Fibroblast of pulmonary artery (primary cell): Measurements from ENCODE around the gene PUDP.
"Not testable (repeated sequence)": the region's sequence is repeated elsewhere in the genome, so short reads cannot be mapped to it uniquely, and the experiment has no call there.

ENCODE experiments used
- DNase-seq: peaks from one replicate; pipeline ENCODE4 v3.0.0-alpha.2; 2010; ENCODE audit warnings: low read depth
- H3K4me3 ChIP-seq: replicated peaks from 2 replicates; pipeline ENCODE4 v1.5.1; 2011; ENCODE audit warnings: low read depth, mild to moderate bottlenecking, control low read depth, low read length, moderate library complexity
- TF ChIP-seq, protein P1 (sequence below): IDR thresholded peaks from 2 replicates; pipeline ENCODE4 v1.5.1; 2011; ENCODE audit warnings: mild to moderate bottlenecking, control low read depth, low read length, inconsistent platforms; ENCODE audit errors: missing control alignments

PUDP gene

GRCh38 chrX:7024850-7025249 lies 123.1 kb downstream of the PUDP start:
- TF ChIP-seq, protein P1, sequence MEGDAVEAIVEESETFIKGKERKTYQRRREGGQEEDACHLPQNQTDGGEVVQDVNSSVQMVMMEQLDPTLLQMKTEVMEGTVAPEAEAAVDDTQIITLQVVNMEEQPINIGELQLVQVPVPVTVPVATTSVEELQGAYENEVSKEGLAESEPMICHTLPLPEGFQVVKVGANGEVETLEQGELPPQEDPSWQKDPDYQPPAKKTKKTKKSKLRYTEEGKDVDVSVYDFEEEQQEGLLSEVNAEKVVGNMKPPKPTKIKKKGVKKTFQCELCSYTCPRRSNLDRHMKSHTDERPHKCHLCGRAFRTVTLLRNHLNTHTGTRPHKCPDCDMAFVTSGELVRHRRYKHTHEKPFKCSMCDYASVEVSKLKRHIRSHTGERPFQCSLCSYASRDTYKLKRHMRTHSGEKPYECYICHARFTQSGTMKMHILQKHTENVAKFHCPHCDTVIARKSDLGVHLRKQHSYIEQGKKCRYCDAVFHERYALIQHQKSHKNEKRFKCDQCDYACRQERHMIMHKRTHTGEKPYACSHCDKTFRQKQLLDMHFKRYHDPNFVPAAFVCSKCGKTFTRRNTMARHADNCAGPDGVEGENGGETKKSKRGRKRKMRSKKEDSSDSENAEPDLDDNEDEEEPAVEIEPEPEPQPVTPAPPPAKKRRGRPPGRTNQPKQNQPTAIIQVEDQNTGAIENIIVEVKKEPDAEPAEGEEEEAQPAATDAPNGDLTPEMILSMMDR: no peak
- no peak for DNase-seq

DNA sequence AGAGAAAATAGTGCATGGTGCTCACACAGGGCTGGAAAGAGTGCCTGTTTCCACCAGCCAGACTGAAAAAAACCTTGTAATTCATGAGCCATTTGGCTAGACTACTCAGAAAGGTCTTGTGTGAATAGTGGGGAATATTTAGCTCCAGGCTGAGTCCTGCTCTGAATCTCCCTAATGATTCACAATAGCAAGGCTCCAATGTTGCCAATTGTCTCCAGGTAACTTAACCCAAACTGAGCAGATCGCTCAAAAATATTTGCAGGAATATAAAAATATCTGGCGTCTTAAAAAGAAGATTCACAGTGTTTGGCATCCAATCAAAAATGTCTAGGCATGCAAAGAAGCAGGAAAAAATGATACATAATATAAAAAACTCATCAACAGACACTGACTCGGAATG lies 125.0 kb downstream of the PUDP start:
- DNase-seq, H3K4me3 ChIP-seq: not testable (repeated sequence)

More at GRCh38 chrX:7024850-7025249, 123.1 kb downstream of the PUDP start:
- no peak overlapping the region for H3K4me3 ChIP-seq

DNA sequence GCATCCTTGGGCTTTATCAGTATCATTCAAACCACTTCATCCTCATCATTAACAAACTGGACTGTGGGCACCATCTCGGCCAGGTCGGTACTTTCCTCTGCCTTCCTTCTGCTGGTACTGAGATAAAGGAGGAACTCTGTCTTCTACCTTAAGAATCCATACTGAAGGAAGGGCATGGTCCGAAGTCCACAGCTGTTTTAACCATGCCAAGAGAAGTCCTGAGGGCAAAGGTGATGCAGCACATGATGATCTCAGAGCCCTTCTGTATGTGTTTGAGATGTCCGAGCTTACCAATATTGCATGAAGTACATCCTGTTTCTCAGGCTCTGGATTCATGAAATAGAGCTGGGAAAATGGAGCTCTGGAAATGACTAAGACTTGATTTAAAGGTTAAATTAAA lies 126.0 kb downstream of the PUDP start:
- TF ChIP-seq, protein P1: no peak
- no peak overlapping the region for H3K4me3 ChIP-seq
- no peak for DNase-seq

GRCh38 chrX:7019555-7019954 lies 128.4 kb downstream of the PUDP start:
- no peak overlapping the region for H3K4me3 ChIP-seq
- TF ChIP-seq, protein P1: no peak
- no peak for DNase-seq

DNA sequence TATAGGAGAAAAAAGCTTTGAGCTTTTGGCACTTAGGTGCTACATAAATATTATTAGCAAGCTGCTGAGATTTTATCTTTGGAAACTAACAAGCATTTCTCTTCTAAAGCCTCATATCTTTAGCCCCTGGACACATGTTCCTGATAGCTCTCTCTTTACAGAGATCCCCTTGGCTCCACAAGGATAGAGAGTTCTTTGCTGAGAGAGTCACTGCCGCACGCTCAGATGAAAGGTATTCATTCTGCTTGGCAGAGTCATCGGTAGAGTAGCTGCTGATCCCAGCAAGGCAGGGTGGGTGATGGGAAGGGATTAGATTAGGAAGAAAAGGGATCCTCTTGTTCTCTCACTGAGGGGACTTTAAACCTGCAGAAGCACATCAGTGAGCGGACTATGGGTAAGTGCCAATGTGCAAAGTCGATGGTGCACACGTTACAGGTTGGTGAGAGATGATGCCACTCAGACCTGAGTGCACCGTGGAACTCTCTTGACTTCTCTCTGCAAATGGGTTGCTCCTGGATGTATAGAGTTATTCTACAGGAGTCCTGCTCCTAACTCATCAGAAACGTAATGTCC lies 135.6 kb downstream of the PUDP start:
- not testable (repeated sequence) for H3K4me3 ChIP-seq, DNase-seq

DNA sequence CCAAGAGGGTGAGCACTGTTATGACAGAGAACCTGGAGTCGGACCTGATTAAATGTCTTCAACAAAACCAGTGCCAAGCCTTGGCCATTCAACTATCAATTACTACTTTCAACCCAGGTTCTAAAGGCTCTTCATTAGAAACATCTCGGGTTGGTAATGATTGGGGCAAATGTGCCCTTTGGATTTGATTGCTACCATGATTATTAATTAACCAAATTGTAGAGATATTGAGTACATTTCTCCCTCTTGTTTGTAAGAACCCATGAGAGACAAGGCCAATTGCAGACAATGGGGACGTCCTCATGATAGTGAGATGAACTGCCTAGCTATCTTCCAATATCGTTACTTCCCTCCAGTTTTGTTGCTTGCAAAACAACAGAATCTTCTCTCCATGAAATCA lies 137.1 kb downstream of the PUDP start:
- not testable (repeated sequence) for H3K4me3 ChIP-seq, DNase-seq

DNA sequence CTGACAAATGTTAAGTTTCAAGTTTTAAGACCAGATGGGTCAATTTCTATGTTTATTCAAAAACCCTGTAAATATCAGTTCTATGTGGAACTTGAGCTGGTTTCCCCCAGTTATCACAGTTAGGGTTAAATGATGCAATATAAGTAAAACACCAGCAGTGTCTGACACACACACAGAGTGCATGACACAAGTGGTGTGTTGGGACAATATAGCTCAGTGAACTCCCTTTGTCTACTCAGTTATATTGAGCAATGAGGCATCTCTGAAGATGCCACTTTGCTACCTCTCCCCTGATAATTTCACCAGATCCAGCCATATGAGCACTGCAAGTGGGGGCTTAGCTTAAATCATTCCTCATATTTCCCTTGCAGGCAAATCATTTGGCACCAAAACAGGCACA lies 140.6 kb downstream of the PUDP start:
- DNase-seq, H3K4me3 ChIP-seq: not testable (repeated sequence)
